Measurements from ENCODE around the gene KMT2C. TPM values are rescaled to one million over a fixed set of nuclear protein-coding genes. Genes with fewer than 3 reads are reported as not detected.

Gene KMT2C
- total and polyA plus RNA-seq, 2 of the 13 experiments (the other 11 are each of a cell fraction or from before 2014, with no cell fraction given) = 7.1 to 14.4 TPM

DNA sequence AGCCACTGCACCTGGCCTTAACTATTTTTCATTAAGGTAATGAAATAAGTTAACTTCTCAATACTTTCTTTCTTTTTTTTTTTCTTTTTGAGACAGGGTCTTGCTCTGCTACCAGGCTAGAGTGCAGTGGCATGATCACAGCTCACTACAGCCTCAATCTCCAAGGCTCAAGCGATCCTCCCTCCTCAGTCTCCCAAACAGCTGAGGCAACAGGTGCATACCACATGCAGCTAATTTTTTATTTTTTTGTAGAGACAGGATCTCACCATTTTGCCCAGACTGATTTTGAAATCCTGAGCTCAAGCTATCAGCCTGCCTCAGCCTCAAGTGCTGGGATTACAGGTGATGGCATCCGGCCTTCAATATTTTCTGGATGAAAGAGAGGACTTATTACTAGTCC is 21.0 kb downstream of the KMT2C start:
- BruUV-seq (replicated peaks) = no TSS peak
- no peaks in the 10 kb centered on the region for H3K9me3 ChIP-seq (ENCODE audit: low read length)
- intact Hi-C loops (cut with micrococcal nuclease; ENCODE audit: unreplicated experiment) = no loop called here
- H3K9ac ChIP-seq (ENCODE audit: insufficient read depth, low read depth, low read length) = no peak overlapping the region
- 87% methylated on average over 2 of the region's 2 CpGs for WGBS (ENCODE audit: low lambda C conversion rate)
- peaks cover 5% of the 10 kb centered on the region for H3K4me1 ChIP-seq (ENCODE audit: insufficient read depth, low read length)
- H3K27ac ChIP-seq (ENCODE audit: extremely low read length, insufficient read depth, low read length) = no peak overlapping the region
- H3K27me3 ChIP-seq (ENCODE audit: control insufficient read depth in 1 of 2, insufficient read depth in 2 of 2, low read length in 2 of 2) = no peaks in the 10 kb centered on the region
- TF ChIP-seq ZNF788 (CRISPR knock-in tag; IDR thresholded peaks at IDR 0.05; ENCODE audit: borderline replicate concordance) = no peak
- TF ChIP-seq PCBP1 (IDR thresholded peaks at IDR 0.05; ENCODE audit: borderline replicate concordance, low read depth, low read length) = no peak
- no peak for TF ChIP-seq ZNF260 (CRISPR knock-in tag; IDR thresholded peaks at IDR 0.05; ENCODE audit: borderline replicate concordance, low read depth)
- TF ChIP-seq, protein P1, sequence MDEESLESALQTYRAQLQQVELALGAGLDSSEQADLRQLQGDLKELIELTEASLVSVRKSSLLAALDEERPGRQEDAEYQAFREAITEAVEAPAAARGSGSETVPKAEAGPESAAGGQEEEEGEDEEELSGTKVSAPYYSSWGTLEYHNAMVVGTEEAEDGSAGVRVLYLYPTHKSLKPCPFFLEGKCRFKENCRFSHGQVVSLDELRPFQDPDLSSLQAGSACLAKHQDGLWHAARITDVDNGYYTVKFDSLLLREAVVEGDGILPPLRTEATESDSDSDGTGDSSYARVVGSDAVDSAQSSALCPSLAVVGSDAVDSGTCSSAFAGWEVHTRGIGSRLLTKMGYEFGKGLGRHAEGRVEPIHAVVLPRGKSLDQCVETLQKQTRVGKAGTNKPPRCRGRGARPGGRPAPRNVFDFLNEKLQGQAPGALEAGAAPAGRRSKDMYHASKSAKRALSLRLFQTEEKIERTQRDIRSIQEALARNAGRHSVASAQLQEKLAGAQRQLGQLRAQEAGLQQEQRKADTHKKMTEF (CRISPR knock-in tag; IDR thresholded peaks at IDR 0.05) = no peak
- no peak for TF ChIP-seq JUN (CRISPR knock-in tag; IDR thresholded peaks at IDR 0.05)
- no peak for TF ChIP-seq ARNT2 (CRISPR knock-in tag; IDR thresholded peaks at IDR 0.05; ENCODE audit: low read depth)
- no peak for TF ChIP-seq THYN1 (CRISPR knock-in tag; IDR thresholded peaks at IDR 0.05; ENCODE audit: borderline replicate concordance, low read depth)
- TF ChIP-seq ZFP36 (IDR thresholded peaks at IDR 0.05; ENCODE audit: borderline replicate concordance, low read depth, low read length, partially characterized antibody) = no peak
- no peak for TF ChIP-seq HNRNPL (IDR thresholded peaks at IDR 0.05; ENCODE audit: low read depth, low read length)
- TF ChIP-seq, protein P2, sequence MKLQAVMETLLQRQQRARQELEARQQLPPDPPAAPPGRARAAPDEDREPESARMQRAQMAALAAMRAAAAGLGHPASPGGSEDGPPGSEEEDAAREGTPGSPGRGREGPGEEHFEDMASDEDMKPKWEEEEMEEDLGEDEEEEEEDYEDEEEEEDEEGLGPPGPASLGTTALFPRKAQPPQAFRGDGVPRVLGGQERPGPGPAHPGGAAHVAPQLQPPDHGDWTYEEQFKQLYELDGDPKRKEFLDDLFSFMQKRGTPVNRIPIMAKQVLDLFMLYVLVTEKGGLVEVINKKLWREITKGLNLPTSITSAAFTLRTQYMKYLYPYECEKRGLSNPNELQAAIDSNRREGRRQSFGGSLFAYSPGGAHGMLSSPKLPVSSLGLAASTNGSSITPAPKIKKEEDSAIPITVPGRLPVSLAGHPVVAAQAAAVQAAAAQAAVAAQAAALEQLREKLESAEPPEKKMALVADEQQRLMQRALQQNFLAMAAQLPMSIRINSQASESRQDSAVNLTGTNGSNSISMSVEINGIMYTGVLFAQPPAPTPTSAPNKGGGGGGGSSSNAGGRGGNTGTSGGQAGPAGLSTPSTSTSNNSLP (IDR thresholded peaks at IDR 0.05; ENCODE audit: low read depth, low read length) = no peak
- TF ChIP-seq, protein P3, sequence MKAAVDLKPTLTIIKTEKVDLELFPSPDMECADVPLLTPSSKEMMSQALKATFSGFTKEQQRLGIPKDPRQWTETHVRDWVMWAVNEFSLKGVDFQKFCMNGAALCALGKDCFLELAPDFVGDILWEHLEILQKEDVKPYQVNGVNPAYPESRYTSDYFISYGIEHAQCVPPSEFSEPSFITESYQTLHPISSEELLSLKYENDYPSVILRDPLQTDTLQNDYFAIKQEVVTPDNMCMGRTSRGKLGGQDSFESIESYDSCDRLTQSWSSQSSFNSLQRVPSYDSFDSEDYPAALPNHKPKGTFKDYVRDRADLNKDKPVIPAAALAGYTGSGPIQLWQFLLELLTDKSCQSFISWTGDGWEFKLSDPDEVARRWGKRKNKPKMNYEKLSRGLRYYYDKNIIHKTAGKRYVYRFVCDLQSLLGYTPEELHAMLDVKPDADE (CRISPR knock-in tag; IDR thresholded peaks at IDR 0.05) = no peak
- TF ChIP-seq, protein P4, sequence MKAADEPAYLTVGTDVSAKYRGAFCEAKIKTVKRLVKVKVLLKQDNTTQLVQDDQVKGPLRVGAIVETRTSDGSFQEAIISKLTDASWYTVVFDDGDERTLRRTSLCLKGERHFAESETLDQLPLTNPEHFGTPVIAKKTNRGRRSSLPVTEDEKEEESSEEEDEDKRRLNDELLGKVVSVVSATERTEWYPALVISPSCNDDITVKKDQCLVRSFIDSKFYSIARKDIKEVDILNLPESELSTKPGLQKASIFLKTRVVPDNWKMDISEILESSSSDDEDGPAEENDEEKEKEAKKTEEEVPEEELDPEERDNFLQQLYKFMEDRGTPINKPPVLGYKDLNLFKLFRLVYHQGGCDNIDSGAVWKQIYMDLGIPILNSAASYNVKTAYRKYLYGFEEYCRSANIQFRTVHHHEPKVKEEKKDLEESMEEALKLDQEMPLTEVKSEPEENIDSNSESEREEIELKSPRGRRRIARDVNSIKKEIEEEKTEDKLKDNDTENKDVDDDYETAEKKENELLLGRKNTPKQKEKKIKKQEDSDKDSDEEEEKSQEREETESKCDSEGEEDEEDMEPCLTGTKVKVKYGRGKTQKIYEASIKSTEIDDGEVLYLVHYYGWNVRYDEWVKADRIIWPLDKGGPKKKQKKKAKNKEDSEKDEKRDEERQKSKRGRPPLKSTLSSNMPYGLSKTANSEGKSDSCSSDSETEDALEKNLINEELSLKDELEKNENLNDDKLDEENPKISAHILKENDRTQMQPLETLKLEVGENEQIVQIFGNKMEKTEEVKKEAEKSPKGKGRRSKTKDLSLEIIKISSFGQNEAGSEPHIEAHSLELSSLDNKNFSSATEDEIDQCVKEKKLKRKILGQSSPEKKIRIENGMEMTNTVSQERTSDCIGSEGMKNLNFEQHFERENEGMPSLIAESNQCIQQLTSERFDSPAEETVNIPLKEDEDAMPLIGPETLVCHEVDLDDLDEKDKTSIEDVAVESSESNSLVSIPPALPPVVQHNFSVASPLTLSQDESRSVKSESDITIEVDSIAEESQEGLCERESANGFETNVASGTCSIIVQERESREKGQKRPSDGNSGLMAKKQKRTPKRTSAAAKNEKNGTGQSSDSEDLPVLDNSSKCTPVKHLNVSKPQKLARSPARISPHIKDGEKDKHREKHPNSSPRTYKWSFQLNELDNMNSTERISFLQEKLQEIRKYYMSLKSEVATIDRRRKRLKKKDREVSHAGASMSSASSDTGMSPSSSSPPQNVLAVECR (CRISPR knock-in tag; IDR thresholded peaks at IDR 0.05; ENCODE audit: borderline replicate concordance) = no peak
- no peak for TF ChIP-seq KAT7 (CRISPR knock-in tag; IDR thresholded peaks at IDR 0.05; ENCODE audit: borderline replicate concordance)
- TF ChIP-seq ARNTL (CRISPR knock-in tag; IDR thresholded peaks at IDR 0.05) = no peak
- TF ChIP-seq REXO4 (CRISPR knock-in tag; IDR thresholded peaks at IDR 0.05; ENCODE audit: borderline replicate concordance) = no peak
- TF ChIP-seq ZNF446 (CRISPR knock-in tag; IDR thresholded peaks at IDR 0.05) = no peak
- no peak for TF ChIP-seq IKZF1 (IDR thresholded peaks at IDR 0.05)
- TF ChIP-seq IRF2 (CRISPR knock-in tag; IDR thresholded peaks at IDR 0.05) = no peak
- no peaks in the 10 kb centered on the region for H3K36me3 ChIP-seq (replicated peaks in 1 of 2; ENCODE audit: control insufficient read depth in 1 of 2, insufficient read depth in 2 of 2, low read length in 2 of 2)
- H2AFZ ChIP-seq (ENCODE audit: low read length) = no peak overlapping the region
- in situ Hi-C loops (cut with HindIII; ENCODE audit: extremely low pct_ligation_motif_present, low pct_unique_long_range_greater_than_20kb) = no loop called here
- peaks cover 5% of the 10 kb centered on the region for H4K20me1 ChIP-seq (ENCODE audit: insufficient read depth, low read length)
- no peak for ATAC-seq
- DNase-seq (ENCODE audit: low spot score) = no peak
- no peak overlapping the region for H3K4me3 ChIP-seq (replicated peaks in 1 of 3; ENCODE audit: insufficient read depth in 1 of 3, low read depth in 2 of 3, low read length in 3 of 3)
- POLR2A ChIA-PET = interaction anchor here (0.9 kb wide), 1 partner anchor 18 kb away, joined by 3 read pairs; no protein-coding TSS in a partner anchor
- FAIRE-seq = no peak
- H3K79me2 ChIP-seq (ENCODE audit: insufficient read depth, low read length) = peaks cover 35% of the 10 kb centered on the region
- CTCF ChIA-PET (ENCODE audit: low intra/inter-chr PET ratio, low total read pairs) = no interaction called here
- no peak overlapping the region for H3K4me2 ChIP-seq (ENCODE audit: low read depth, low read length)
